HG02642 (cell line): ENCODE measurements around the gene SLC4A8.

ENCODE experiments used
- ATAC-seq: cut with Tn5 transposase; IDR thresholded peaks from one replicate; pipeline ENCODE4 v1.9.1; 2021; ENCODE audit warnings: mild to moderate bottlenecking; ENCODE audit not compliant: unreplicated experiment, poor library complexity

The SLC4A8 gene

GRCh38 chr12:51393676-51394545 lies 30.7 kb upstream of the SLC4A8 start:
- ATAC-seq = no peak

- ATAC-seq = peak; percentile 37
These were observed 29.1 kb upstream of the SLC4A8 start for GRCh38 chr12:51395283-51396230.

- no peak for ATAC-seq
These were observed 27.0 kb upstream of the SLC4A8 start for GRCh38 chr12:51397670-51398069.

GRCh38 chr12:51399891-51400290 lies 24.7 kb upstream of the SLC4A8 start:
- ATAC-seq = no peak

- ATAC-seq = no peak
These were observed 23.6 kb upstream of the SLC4A8 start for GRCh38 chr12:51401020-51401419.

- ATAC-seq = no peak
These were observed 23.1 kb upstream of the SLC4A8 start for GRCh38 chr12:51401486-51401885.

GRCh38 chr12:51401900-51402299 lies 22.7 kb upstream of the SLC4A8 start:
- ATAC-seq = no peak

- no peak for ATAC-seq
These were observed 21.5 kb upstream of the SLC4A8 start for GRCh38 chr12:51403159-51403558.

GRCh38 chr12:51403681-51404136 lies 20.9 kb upstream of the SLC4A8 start:
- no peak for ATAC-seq

GRCh38 chr12:51404627-51405026 lies 20.0 kb upstream of the SLC4A8 start:
- ATAC-seq = no peak

GRCh38 chr12:51405801-51406207 lies 18.8 kb upstream of the SLC4A8 start:
- no peak for ATAC-seq

GRCh38 chr12:51406290-51406689 lies 18.3 kb upstream of the SLC4A8 start:
- ATAC-seq = no peak

GRCh38 chr12:51406859-51407258 lies 17.8 kb upstream of the SLC4A8 start:
- no peak for ATAC-seq

GRCh38 chr12:51407604-51408003 lies 17.0 kb upstream of the SLC4A8 start:
- no peak for ATAC-seq

GRCh38 chr12:51409846-51410245 lies 14.8 kb upstream of the SLC4A8 start:
- ATAC-seq = no peak

GRCh38 chr12:51413149-51413548 lies 11.5 kb upstream of the SLC4A8 start:
- ATAC-seq = no peak

- no peak for ATAC-seq
These were observed 10.8 kb upstream of the SLC4A8 start for GRCh38 chr12:51413791-51414190.

GRCh38 chr12:51415931-51416330 lies 8.7 kb upstream of the SLC4A8 start:
- ATAC-seq = no peak

- ATAC-seq = no peak
These were observed 6.8 kb upstream of the SLC4A8 start for GRCh38 chr12:51417826-51418225.

- no peak for ATAC-seq
These were observed 5.0 kb upstream of the SLC4A8 start for GRCh38 chr12:51419425-51420193.
